Activated naive CD4-positive, alpha-beta T cell (primary cell): ENCODE results near the gene SFXN3.

Experiments
- DNase-seq, 4 experiments: peaks; one replicate each; lab custom pipeline; 2025; lab: John Stamatoyannopoulos, UW

The SFXN3 gene

GRCh38 chr10:101072923-101073322, 41.9 kb downstream of the SFXN3 start:
- no peak for DNase-seq

- DNase-seq: no peak
Measured at GRCh38 chr10:101073631-101074030, 42.6 kb downstream of the SFXN3 start.

- no peak for DNase-seq
Measured at GRCh38 chr10:101075775-101076174, 44.7 kb downstream of the SFXN3 start.

- DNase-seq: no peak
Measured at GRCh38 chr10:101076630-101077029, 45.6 kb downstream of the SFXN3 start.

- DNase-seq: no peak
Measured at GRCh38 chr10:101079874-101080273, 48.8 kb downstream of the SFXN3 start.

- DNase-seq: no peak
Measured at GRCh38 chr10:101080933-101081931, 50.2 kb downstream of the SFXN3 start.

- DNase-seq: no peak
Measured at GRCh38 chr10:101085846-101086245, 54.8 kb downstream of the SFXN3 start.

- no peak for DNase-seq
Measured at GRCh38 chr10:101087376-101087775, 56.3 kb downstream of the SFXN3 start.

GRCh38 chr10:101087965-101088364, 56.9 kb downstream of the SFXN3 start:
- no peak for DNase-seq

- no peak for DNase-seq
Measured at GRCh38 chr10:101089520-101090299, 58.7 kb downstream of the SFXN3 start.

GRCh38 chr10:101090597-101090996, 59.6 kb downstream of the SFXN3 start:
- no peak for DNase-seq
